ENCODE measurements around the gene CSNK2A2.

The CSNK2A2 gene

DNA sequence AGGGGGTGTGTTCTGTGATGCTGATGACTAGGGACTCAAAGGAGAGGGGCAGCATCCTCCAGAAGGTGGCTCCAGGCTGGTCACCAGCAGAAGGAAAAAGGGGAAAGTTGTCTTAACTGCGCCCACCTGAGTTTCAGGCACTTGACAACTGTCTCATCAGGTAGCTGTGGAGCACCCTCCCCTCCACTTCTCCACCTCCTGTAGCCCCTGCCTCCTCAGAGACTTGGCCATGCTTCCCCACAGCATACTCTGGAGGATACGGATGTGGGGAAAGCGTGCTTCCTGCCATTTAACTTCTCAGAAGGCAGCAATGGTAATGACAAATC is 86.6 kb downstream of the CSNK2A2 start:
- TF ChIP-seq, protein P1, sequence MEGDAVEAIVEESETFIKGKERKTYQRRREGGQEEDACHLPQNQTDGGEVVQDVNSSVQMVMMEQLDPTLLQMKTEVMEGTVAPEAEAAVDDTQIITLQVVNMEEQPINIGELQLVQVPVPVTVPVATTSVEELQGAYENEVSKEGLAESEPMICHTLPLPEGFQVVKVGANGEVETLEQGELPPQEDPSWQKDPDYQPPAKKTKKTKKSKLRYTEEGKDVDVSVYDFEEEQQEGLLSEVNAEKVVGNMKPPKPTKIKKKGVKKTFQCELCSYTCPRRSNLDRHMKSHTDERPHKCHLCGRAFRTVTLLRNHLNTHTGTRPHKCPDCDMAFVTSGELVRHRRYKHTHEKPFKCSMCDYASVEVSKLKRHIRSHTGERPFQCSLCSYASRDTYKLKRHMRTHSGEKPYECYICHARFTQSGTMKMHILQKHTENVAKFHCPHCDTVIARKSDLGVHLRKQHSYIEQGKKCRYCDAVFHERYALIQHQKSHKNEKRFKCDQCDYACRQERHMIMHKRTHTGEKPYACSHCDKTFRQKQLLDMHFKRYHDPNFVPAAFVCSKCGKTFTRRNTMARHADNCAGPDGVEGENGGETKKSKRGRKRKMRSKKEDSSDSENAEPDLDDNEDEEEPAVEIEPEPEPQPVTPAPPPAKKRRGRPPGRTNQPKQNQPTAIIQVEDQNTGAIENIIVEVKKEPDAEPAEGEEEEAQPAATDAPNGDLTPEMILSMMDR (IDR thresholded peaks at IDR 0.05; ENCODE audit: low read depth, low read length) = no peak
- in situ Hi-C loops (cut with HindIII; ENCODE audit: low sequenced_read_pairs) = no loop called here
- no peak overlapping the region for H3K4me3 ChIP-seq (ENCODE audit: low read depth, low read length)
- no peak for DNase-seq (ENCODE audit: low read depth, low spot score)

DNA sequence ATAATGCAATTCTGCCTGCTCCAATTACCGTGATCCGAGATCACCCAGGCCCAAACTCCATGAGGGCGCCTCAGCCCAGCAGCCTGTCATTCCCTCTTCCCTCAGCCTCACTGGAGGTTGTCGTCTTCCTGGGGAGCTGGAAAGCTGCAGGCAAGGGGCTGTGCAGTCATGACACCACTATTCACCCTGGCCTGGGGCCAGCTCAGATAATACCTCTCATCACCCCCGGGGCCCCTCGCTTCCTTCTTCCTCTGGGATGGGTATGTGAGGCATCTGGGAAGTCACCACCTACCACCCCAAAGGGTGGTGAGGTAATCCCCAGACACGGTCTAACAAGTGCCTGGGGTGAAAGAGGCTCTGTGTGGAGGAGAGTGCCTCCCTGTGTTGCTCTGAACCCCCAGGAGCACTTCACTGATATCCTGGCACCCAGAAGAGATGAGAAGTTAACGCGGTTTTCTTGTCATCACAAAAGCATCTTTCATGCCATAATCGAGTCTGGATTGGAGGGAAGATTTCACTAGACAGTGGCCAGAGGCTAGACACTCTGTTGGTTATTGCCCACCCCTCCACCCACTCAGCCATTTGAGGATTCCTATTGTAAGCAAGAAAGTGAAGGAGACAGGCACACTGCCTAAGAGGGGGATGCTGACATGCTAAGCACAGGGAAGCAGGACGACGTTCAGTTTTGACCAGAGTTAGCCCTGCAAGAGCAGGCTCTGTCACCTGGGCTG is 87.2 kb downstream of the CSNK2A2 start:
- DNase-seq (ENCODE audit: low read depth, low spot score) = no peak
- TF ChIP-seq, protein P1 (IDR thresholded peaks at IDR 0.05; ENCODE audit: low read depth, low read length) = no peak
- no peak overlapping the region for H3K4me3 ChIP-seq (ENCODE audit: low read depth, low read length)
- in situ Hi-C loops (cut with HindIII; ENCODE audit: low sequenced_read_pairs) = no loop called here

DNA sequence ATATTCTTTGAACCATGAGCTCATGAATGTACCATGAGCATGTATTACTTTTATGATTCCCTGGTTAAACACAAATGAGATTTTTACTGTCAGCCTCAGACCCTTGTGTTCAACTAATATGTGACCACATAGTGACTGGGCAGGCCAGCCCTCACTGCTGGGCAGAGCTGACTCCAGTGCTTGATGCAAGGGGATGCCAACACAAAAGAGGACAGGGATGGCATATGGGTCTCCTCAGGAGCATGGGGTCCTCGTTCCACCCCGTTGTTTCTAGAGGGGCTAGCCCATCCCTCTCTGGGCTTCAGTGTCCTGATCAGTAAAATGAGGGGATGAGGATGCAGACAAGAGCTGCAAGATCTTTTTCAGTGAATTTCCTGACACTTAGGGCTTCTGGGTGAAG is 88.0 kb downstream of the CSNK2A2 start:
- in situ Hi-C loops (cut with HindIII; ENCODE audit: low sequenced_read_pairs) = no loop called here
- no peak for DNase-seq (ENCODE audit: low read depth, low spot score)
- H3K4me3 ChIP-seq (ENCODE audit: low read depth, low read length) = no peak overlapping the region
- TF ChIP-seq, protein P1 (IDR thresholded peaks at IDR 0.05; ENCODE audit: low read depth, low read length) = no peak

DNA sequence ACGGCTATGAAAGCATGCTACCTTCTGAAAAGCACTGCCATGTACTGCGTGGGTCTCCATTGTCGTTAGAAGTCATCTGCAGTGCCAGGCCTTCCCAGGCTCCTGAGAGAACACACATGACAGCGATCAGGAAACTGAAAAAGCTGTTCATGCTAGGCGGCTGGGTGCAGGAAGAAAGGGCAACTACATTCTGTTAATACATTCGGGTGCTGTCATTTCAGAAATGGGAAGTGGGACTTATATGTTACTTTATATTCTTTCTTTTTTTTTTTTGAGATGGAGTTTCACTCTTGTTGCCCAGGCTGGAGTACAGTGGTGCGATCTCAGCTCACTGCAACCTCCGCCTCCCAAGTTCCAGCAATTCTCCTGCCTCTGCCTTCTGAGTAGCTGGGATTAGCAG is 88.6 kb downstream of the CSNK2A2 start:
- in situ Hi-C loops (cut with HindIII; ENCODE audit: low sequenced_read_pairs) = no loop called here
- DNase-seq (ENCODE audit: low read depth, low spot score) = no peak
- no peak overlapping the region for H3K4me3 ChIP-seq (ENCODE audit: low read depth, low read length)
- TF ChIP-seq, protein P1 (IDR thresholded peaks at IDR 0.05; ENCODE audit: low read depth, low read length) = no peak
